Mammary epithelial cell (primary cell): ENCODE data around the gene ABI3.

ENCODE experiments used
- EZH2 ChIP-seq: IDR thresholded peaks from 2 replicates; pipeline ENCODE4 v1.6.1; 2012; ENCODE audit warnings: low read length, inconsistent platforms, borderline replicate concordance
- TF ChIP-seq, protein P1 (sequence below), 2 donors: IDR thresholded peaks in 1 of 2; conservative IDR thresholded peaks in 1 of 2; 2 replicates each; pipeline ENCODE4 v1.5.1; 2011 to 2012; ENCODE audit warnings: inconsistent platforms in 2 of 2, low read length in 2 of 2, mild to moderate bottlenecking in 2 of 2, control low read depth in 1 of 2, low read depth in 1 of 2; ENCODE audit not compliant: insufficient read depth in 1 of 2; ENCODE audit errors: extremely low read depth in 1 of 2

DNA sequence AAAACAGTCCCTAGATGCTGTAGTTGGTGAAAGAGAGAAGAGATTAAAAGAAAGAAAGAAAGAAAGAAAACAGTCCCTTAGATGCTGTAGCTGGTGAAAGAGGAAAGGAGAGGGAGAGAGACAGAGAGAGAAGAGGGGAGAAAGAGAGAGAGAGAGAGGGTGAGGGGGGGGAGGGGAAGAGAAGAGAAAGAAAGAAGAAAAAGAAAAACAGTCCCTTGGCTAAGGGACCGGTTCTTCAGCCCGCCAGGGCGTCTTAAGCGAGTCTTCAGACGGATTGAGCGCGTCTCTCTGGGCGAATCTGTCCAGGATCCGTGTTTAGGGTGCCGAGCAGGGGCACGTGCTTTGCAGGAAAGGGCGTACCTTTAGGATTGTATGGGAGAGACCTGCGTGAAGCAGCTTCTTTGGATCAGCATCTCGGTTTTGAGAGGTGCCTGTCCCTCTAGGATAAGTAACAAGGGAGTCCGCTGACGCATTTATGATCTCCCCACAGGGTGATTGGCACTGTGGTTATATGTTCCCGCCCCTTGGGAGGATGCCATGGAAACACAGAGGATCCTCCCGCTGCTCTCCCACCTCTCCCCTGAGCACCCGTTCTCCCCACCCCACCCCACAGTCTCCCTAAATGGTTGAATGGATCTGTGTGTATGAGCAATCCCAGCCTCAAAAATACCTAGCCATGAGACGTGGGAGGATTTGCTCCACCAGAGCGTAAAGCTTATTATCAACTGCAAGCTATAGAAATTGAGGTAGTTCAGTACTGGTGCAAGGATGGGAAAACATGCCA, 16.8 kb upstream of the ABI3 start:
- TF ChIP-seq, protein P1, sequence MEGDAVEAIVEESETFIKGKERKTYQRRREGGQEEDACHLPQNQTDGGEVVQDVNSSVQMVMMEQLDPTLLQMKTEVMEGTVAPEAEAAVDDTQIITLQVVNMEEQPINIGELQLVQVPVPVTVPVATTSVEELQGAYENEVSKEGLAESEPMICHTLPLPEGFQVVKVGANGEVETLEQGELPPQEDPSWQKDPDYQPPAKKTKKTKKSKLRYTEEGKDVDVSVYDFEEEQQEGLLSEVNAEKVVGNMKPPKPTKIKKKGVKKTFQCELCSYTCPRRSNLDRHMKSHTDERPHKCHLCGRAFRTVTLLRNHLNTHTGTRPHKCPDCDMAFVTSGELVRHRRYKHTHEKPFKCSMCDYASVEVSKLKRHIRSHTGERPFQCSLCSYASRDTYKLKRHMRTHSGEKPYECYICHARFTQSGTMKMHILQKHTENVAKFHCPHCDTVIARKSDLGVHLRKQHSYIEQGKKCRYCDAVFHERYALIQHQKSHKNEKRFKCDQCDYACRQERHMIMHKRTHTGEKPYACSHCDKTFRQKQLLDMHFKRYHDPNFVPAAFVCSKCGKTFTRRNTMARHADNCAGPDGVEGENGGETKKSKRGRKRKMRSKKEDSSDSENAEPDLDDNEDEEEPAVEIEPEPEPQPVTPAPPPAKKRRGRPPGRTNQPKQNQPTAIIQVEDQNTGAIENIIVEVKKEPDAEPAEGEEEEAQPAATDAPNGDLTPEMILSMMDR (conservative IDR thresholded peaks at IDR 0.05 in 1 of 2, IDR thresholded peaks at IDR 0.05 in 1 of 2; ENCODE audit: extremely low read depth in 1 of 2, insufficient read depth in 1 of 2, low read depth in 1 of 2, low read length in 2 of 2) = no peak
- TF ChIP-seq EZH2 = no peak
